Measurements from ENCODE around the gene LRRC74B. TPM values are rescaled to one million over a fixed set of nuclear protein-coding genes. Genes with fewer than 3 reads are reported as not detected.
"Not testable (repeated sequence)": the region's sequence is repeated elsewhere in the genome, so short reads cannot be mapped to it uniquely, and the experiment has no call there.

Gene LRRC74B
- total RNA-seq, 4 donors from 2014 or later: not detected

DNA sequence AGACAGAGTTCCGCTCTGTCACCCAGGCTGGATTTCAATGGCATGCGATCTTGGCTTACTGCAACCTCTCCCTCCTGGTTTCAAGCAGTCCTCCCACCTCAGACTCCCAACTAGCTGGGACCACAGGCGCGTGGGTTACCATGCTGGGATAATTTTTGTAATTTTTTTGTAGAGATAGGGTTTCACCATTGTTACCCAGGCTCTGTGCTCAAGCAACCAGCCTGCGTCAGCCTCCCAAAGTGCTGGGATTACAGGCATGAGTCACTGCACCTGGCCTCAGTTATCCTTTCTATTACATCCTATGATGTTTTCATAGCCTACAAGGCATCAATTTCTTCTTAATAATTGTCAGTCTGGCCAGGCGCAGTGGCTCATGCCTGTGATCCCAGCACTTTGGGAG lies 36.5 kb downstream of the LRRC74B start:
- Histone ChIP-seq H3K4me1 (no peaks in the 10 kb centered on the region), H3K27ac (no peak overlapping the region), H3K27me3 (no peaks in the 10 kb centered on the region), H3K4me3 (no peak overlapping the region), H3K9me3 (no peaks in the 10 kb centered on the region), H3K36me3 (no peaks in the 10 kb centered on the region)
- intact Hi-C loops (cut with DNase I; ENCODE audit: low total_unique reads): no loop called here
- in situ Hi-C loops (cut with MboI; ENCODE audit: low pct_ligation_motif_present in 1 of 4, low pct_unique_long_range_greater_than_20kb in 1 of 4, low sequenced_read_pairs in 3 of 4): loop anchor here in 2 of 4 donors (25.0 kb wide), 2 partner anchors 195 to 505 kb away; no protein-coding TSS in a partner anchor
- 90 to 100% methylated on average over 1 to 6 of the region's 6 CpGs for WGBS, 2 donors (ENCODE audit: low coverage in 1 of 2)
- DNase-seq: no peak
- TF ChIP-seq EP300 (IDR thresholded peaks at IDR 0.05; ENCODE audit: low read depth): no peak
- no peak for TF ChIP-seq POLR2A (IDR thresholded peaks at IDR 0.05)
- no peak for TF ChIP-seq POLR2AphosphoS5 (IDR thresholded peaks at IDR 0.05)
- TF ChIP-seq, protein P1, sequence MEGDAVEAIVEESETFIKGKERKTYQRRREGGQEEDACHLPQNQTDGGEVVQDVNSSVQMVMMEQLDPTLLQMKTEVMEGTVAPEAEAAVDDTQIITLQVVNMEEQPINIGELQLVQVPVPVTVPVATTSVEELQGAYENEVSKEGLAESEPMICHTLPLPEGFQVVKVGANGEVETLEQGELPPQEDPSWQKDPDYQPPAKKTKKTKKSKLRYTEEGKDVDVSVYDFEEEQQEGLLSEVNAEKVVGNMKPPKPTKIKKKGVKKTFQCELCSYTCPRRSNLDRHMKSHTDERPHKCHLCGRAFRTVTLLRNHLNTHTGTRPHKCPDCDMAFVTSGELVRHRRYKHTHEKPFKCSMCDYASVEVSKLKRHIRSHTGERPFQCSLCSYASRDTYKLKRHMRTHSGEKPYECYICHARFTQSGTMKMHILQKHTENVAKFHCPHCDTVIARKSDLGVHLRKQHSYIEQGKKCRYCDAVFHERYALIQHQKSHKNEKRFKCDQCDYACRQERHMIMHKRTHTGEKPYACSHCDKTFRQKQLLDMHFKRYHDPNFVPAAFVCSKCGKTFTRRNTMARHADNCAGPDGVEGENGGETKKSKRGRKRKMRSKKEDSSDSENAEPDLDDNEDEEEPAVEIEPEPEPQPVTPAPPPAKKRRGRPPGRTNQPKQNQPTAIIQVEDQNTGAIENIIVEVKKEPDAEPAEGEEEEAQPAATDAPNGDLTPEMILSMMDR (IDR thresholded peaks at IDR 0.05): no peak

GRCh38 chr22:21087119-21087518 lies 41.4 kb downstream of the LRRC74B start:
- in situ Hi-C loops (cut with MboI; ENCODE audit: low pct_ligation_motif_present in 1 of 4, low pct_unique_long_range_greater_than_20kb in 1 of 4, low sequenced_read_pairs in 3 of 4): loop anchor here in 2 of 4 donors (25.0 kb wide), 2 partner anchors 200 to 500 kb away; no protein-coding TSS in a partner anchor
- TF ChIP-seq POLR2AphosphoS5 (IDR thresholded peaks at IDR 0.05): no peak
- TF ChIP-seq, protein P1 (IDR thresholded peaks at IDR 0.05): no peak
- no peak for TF ChIP-seq EP300 (IDR thresholded peaks at IDR 0.05; ENCODE audit: low read depth)
- no peak for TF ChIP-seq POLR2A (IDR thresholded peaks at IDR 0.05)
- 70 to 85% methylated on average over 4 to 5 of the region's 5 CpGs for WGBS, 2 donors (ENCODE audit: low coverage in 1 of 2)

GRCh38 chr22:21087926-21088325 lies 42.2 kb downstream of the LRRC74B start:
- H3K4me1 ChIP-seq; intact Hi-C loops (cut with DNase I; ENCODE audit: low total_unique reads); H3K27ac ChIP-seq; H3K36me3 ChIP-seq; H3K4me3 ChIP-seq; H3K9me3 ChIP-seq; H3K27me3 ChIP-seq; DNase-seq: not testable (repeated sequence)
- in situ Hi-C loops (cut with MboI; ENCODE audit: low pct_ligation_motif_present in 1 of 4, low pct_unique_long_range_greater_than_20kb in 1 of 4, low sequenced_read_pairs in 3 of 4): loop anchor here in 2 of 4 donors (25.0 kb wide), 2 partner anchors 201 to 499 kb away; no protein-coding TSS in a partner anchor
- 88% methylated on average over 11 of the region's 11 CpGs; no CpG with 5 or more reads in 1 of the 2 donors for WGBS, 2 donors (ENCODE audit: low coverage in 1 of 2)

More at GRCh38 chr22:21087119-21087518, 41.4 kb downstream of the LRRC74B start:
- H3K9me3 ChIP-seq: no peaks in the 10 kb centered on the region
- H3K36me3 ChIP-seq: no peaks in the 10 kb centered on the region
- intact Hi-C loops (cut with DNase I; ENCODE audit: low total_unique reads): no loop called here
- H3K4me3 ChIP-seq: no peak overlapping the region
- DNase-seq: no peak
- no peaks in the 10 kb centered on the region for H3K4me1 ChIP-seq
- no peak overlapping the region for H3K27ac ChIP-seq
- H3K27me3 ChIP-seq: peaks cover 5% of the 10 kb centered on the region

- intact Hi-C loops (cut with DNase I; ENCODE audit: low total_unique reads); H3K36me3 ChIP-seq; DNase-seq; H3K9me3 ChIP-seq; H3K4me1 ChIP-seq; H3K27ac ChIP-seq; H3K27me3 ChIP-seq; H3K4me3 ChIP-seq: not testable (repeated sequence)
- in situ Hi-C loops (cut with MboI; ENCODE audit: low pct_ligation_motif_present in 1 of 4, low pct_unique_long_range_greater_than_20kb in 1 of 4, low sequenced_read_pairs in 3 of 4): loop anchor here in 2 of 4 donors (25.0 kb wide), 2 partner anchors 204 to 496 kb away; no protein-coding TSS in a partner anchor
- WGBS, 2 donors (ENCODE audit: low coverage in 1 of 2): 86 to 93% methylated on average over 5 to 11 of the region's 11 CpGs
These were observed 45.5 kb downstream of the LRRC74B start for GRCh38 chr22:21091220-21091619.

DNA sequence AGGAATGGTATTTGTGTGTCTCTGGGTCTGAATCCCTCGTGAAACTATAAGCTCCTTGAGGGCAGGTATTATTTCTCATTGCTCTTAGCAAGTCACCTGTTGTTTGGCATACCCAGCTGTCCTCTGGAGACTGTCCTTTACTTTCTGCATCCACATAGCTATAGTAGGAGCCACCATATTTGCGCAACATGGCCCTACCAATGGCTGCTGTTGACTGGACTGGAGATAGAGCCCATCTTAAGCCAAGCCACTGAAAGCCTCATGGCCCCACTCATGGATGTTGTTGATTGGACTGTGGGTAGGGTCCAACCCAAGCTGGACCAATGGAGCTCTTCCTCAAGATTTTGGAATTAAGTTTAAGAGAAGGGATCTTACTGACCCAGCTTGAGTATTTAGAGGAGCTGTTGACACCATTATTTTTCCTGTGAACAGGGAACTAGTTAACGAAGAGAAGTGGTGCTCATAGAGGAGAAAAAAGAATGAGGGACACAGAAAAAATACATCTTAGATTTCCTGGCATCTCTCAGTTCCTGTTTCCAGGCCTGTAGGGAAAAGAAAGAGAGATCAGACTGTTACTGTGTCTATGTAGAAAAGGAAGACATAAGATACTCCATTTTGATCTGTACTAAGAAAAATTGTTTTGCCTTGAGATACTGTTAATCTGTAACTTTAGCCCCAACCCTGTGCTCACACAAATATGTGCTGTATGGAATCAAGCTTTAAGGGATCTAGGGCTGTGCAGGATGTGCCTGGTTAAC lies 47.2 kb downstream of the LRRC74B start:
- no peak overlapping the region for H3K27ac ChIP-seq
- H3K9me3 ChIP-seq: no peaks in the 10 kb centered on the region
- WGBS, 2 donors (ENCODE audit: low coverage in 1 of 2): 75 to 88% methylated on average over 1 to 3 of the region's 3 CpGs
- peaks cover 5% of the 10 kb centered on the region for H3K27me3 ChIP-seq
- in situ Hi-C loops (cut with MboI; ENCODE audit: low pct_ligation_motif_present in 1 of 4, low pct_unique_long_range_greater_than_20kb in 1 of 4, low sequenced_read_pairs in 3 of 4): loop anchor here in 2 of 4 donors (25.0 kb wide), 2 partner anchors 206 to 494 kb away; no protein-coding TSS in a partner anchor
- H3K36me3 ChIP-seq: no peaks in the 10 kb centered on the region
- no peak overlapping the region for H3K4me3 ChIP-seq
- no peak for DNase-seq
- no peaks in the 10 kb centered on the region for H3K4me1 ChIP-seq
- TF ChIP-seq, protein P1 (IDR thresholded peaks at IDR 0.05): no peak
- no peak for TF ChIP-seq EP300 (IDR thresholded peaks at IDR 0.05; ENCODE audit: low read depth)
- no peak for TF ChIP-seq POLR2A (IDR thresholded peaks at IDR 0.05)
- TF ChIP-seq POLR2AphosphoS5 (IDR thresholded peaks at IDR 0.05): no peak
- intact Hi-C loops (cut with DNase I; ENCODE audit: low total_unique reads): no loop called here

DNA sequence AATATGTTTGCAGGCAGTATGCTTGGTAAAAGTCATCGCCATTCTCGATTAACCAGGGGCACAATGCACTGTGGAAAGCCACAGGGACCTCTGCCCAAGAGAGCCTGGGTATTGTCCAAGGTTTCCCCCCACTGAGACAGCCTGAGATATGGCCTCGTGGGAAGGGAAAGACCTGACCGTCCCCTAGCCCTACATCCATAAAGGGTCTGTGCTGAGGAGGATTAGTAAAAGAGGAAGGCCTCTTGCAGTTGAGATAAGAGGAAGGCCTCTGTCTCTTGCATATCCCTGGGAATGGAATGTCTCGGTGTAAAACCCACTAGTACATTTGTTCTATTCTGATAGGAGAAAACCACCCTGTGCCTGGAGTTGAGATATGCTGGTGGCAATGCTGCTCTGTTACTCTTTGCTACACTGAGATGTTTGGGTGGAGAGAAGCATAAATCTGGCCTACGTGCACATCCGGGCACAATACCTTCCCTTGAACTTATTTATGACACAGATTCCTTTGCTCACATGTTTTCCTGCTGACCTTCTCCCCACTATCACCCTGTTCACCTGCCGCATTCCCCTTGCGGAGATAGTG lies 47.9 kb downstream of the LRRC74B start:
- H3K36me3 ChIP-seq; H3K4me3 ChIP-seq; H3K9me3 ChIP-seq; H3K27me3 ChIP-seq; intact Hi-C loops (cut with DNase I; ENCODE audit: low total_unique reads); H3K4me1 ChIP-seq; H3K27ac ChIP-seq; DNase-seq: not testable (repeated sequence)
- WGBS, 2 donors (ENCODE audit: low coverage in 1 of 2): 60 to 81% methylated on average over 4 to 9 of the region's 9 CpGs
- in situ Hi-C loops (cut with MboI; ENCODE audit: low pct_ligation_motif_present in 1 of 4, low pct_unique_long_range_greater_than_20kb in 1 of 4, low sequenced_read_pairs in 3 of 4): loop anchor here in 2 of 4 donors (25.0 kb wide), 2 partner anchors 206 to 494 kb away; no protein-coding TSS in a partner anchor

All from transverse colon (tissue), 4 donors.